Measurements from ENCODE around the gene RASIP1.

The RASIP1 gene

GRCh38 chr19:48751845-48752495 lies 11.6 kb upstream of the RASIP1 start:
- TF ChIP-seq CTCF (IDR thresholded peaks at IDR 0.05; ENCODE audit: extremely low read depth, missing control alignments): no peak
- DNase-seq (ENCODE audit: low spot score): no peak

- no peak for TF ChIP-seq CTCF (IDR thresholded peaks at IDR 0.05; ENCODE audit: extremely low read depth, missing control alignments)
- no peak for DNase-seq (ENCODE audit: low spot score)
Measured at GRCh38 chr19:48750771-48751504, 10.5 kb upstream of the RASIP1 start.

- TF ChIP-seq CTCF (IDR thresholded peaks at IDR 0.05; ENCODE audit: extremely low read depth, missing control alignments): no peak
- no peak for DNase-seq (ENCODE audit: low spot score)
Measured at GRCh38 chr19:48750351-48750750, 9.9 kb upstream of the RASIP1 start.

GRCh38 chr19:48749571-48750198 lies 9.3 kb upstream of the RASIP1 start:
- DNase-seq (ENCODE audit: low spot score): no peak
- no peak for TF ChIP-seq CTCF (IDR thresholded peaks at IDR 0.05; ENCODE audit: extremely low read depth, missing control alignments)

- TF ChIP-seq CTCF (IDR thresholded peaks at IDR 0.05; ENCODE audit: extremely low read depth, missing control alignments): no peak
- DNase-seq (ENCODE audit: low spot score): peak; percentile 76
Measured at GRCh38 chr19:48746738-48747575, 6.5 kb upstream of the RASIP1 start, which contains the start of gene IZUMO1. IZUMO1 (minus strand) TSS chr19:48746909; CDS start chr19:48745859, 1,050 bp downstream.

- TF ChIP-seq CTCF (IDR thresholded peaks at IDR 0.05; ENCODE audit: extremely low read depth, missing control alignments): no peak
- DNase-seq (ENCODE audit: low spot score): no peak
Measured at GRCh38 chr19:48746110-48746509, 5.7 kb upstream of the RASIP1 start.
